Epithelial cell of proximal tubule (primary cell): ENCODE data around the gene TBC1D16. TPM values are rescaled to one million over a fixed set of nuclear protein-coding genes. Genes with fewer than 3 reads are reported as not detected.

Experiments used
- DNase-seq: peaks from one replicate; pipeline ENCODE4 v3.0.0-alpha.2; 2011; ENCODE audit warnings: low read depth
- H3K4me3 ChIP-seq: 2 replicates; pipeline ENCODE4 v1.5.1; 2011; ENCODE audit warnings: low read depth, mild to moderate bottlenecking, low read length
- CTCF ChIP-seq: conservative IDR thresholded peaks from 2 replicates; pipeline ENCODE4 v1.5.1; 2012; ENCODE audit warnings: low read depth, mild to moderate bottlenecking, low read length
- total RNA-seq: library from RNA; depleted of rRNA; stranded (reverse); fragments of >200 nt; gene quantifications from 2 replicates; pipeline ENCODE4 v1.2.3, GENCODE V29; 2015

Gene TBC1D16
- total RNA-seq, 1 donor from 2014 or later: 19.9 TPM

GRCh38 chr17:79918581-79919163, 117.0 kb downstream of the TBC1D16 start:
- no peak for DNase-seq
- no peak for TF ChIP-seq CTCF
- H3K4me3 ChIP-seq: no peak overlapping the region

- DNase-seq: no peak
- no peak overlapping the region for H3K4me3 ChIP-seq
- no peak for TF ChIP-seq CTCF
Measured at GRCh38 chr17:79917902-79918484, 117.7 kb downstream of the TBC1D16 start.

- no peak for DNase-seq
- H3K4me3 ChIP-seq: no peak overlapping the region
- TF ChIP-seq CTCF: no peak
Measured at GRCh38 chr17:79916991-79917901, 118.4 kb downstream of the TBC1D16 start.

- no peak overlapping the region for H3K4me3 ChIP-seq
- no peak for DNase-seq
- TF ChIP-seq CTCF: no peak
Measured at GRCh38 chr17:79916506-79916905, 119.2 kb downstream of the TBC1D16 start.

GRCh38 chr17:79915850-79916430, 119.7 kb downstream of the TBC1D16 start:
- no peak overlapping the region for H3K4me3 ChIP-seq
- no peak for DNase-seq
- TF ChIP-seq CTCF: peak; percentile 22

GRCh38 chr17:79914813-79915740, 120.6 kb downstream of the TBC1D16 start:
- no peak for TF ChIP-seq CTCF
- no peak for DNase-seq
- no peak overlapping the region for H3K4me3 ChIP-seq
